GM19099 (cell line): ENCODE data around the gene PPP3CA.

Experiments
- POLR2A ChIP-seq: IDR thresholded peaks from 3 replicates; pipeline ENCODE4 v1.6.1; 2011; ENCODE audit warnings: low read depth; ENCODE audit not compliant: insufficient read length; ENCODE audit errors: extremely low read depth

The PPP3CA gene

DNA sequence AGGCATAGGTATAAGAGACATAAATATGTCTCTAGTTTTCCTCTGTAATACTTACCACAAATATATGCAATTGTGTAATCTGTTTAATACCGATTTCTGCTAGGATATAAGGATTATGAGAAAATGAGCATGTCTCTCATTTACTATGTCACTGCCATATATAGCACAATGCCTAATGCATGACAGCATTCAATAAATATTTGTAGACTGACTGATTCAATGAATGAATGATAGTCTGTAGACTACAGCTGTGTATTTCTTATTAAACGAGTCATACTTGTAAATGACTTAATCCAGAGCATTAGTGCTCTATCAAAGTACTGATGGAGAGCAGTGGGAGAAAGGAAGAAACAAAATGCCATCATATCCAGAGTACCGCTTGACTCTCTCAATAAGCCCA is 175.6 kb downstream of the PPP3CA start:
- no peak for TF ChIP-seq POLR2A

GRCh38 chr4:101169044-101170014 is 178.0 kb downstream of the PPP3CA start:
- TF ChIP-seq POLR2A, result no peak

- TF ChIP-seq POLR2A, result no peak
Observed at GRCh38 chr4:101163936-101164335, 183.4 kb downstream of the PPP3CA start.

DNA sequence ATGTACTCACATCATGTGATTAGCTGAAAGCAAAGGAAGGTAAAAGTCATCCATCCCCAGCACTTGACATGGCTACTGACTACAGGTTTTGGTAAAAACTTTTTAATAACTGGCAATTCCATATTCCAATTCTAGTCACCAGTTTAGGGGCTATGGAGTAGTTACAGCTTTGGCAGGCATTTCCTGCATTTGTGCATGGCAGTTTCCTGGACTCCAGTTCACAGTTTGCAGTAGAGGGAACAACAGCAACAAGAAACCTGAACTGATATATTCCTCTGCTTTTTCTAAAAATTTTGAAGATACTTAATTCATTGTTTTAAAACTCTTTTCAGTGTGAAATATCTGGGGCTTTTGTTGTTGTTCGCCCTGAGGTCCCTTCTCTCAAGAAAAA is 184.3 kb downstream of the PPP3CA start:
- no peak for TF ChIP-seq POLR2A

GRCh38 chr4:101160792-101161592 is 186.3 kb downstream of the PPP3CA start:
- no peak for TF ChIP-seq POLR2A

- no peak for TF ChIP-seq POLR2A
Observed at GRCh38 chr4:101158507-101158906, 188.8 kb downstream of the PPP3CA start.

DNA sequence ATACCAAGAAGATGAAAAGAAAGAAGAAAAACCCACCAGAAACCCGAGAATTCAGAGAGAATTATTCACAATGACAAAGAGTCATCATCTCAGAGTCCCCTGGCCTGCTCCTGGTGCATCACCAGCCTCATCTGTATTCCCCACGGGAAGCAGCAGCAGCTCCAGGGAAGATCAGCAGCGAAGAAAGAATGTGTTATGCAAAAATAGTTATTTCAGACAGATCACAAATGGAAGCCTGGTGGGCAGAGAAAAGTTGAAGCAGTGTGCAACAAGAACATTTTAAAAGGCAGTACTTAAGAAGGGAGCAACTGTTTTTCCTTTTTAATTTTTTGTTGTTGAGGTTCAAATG is 189.2 kb downstream of the PPP3CA start:
- TF ChIP-seq POLR2A, result no peak

DNA sequence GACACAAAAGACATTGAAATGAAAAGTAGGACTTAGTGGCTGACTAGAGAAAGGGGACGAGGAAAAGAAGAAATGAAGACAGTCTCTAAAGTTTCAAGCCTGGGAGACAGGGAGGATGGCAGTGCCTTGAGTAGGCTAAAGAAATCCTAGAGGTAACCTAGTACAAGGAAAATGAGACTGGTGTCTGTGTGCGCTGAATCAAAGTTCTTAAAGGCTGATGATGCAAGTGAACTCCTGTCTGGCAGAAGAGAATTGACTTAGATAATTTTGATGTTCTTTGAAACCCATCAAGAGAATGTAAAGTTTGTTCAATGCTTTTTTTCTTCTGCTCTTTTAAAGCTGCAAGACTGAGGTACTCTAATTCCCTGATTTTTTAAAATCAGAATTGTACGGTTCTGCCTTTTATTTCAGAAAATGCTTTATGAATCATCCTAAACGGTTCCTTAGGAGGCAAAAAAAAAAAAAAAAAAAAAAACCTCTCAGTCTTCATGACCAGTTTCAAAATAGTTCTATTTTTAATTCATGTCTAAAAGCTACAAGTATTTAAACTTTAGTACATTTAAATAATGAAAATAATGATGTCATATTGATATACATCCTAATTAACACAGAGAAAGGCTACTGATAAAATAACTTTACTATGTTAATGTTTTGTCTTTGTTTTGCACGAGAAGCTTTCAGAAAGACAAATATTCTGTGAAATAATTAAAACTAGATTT is 189.8 kb downstream of the PPP3CA start:
- TF ChIP-seq POLR2A, result no peak

DNA sequence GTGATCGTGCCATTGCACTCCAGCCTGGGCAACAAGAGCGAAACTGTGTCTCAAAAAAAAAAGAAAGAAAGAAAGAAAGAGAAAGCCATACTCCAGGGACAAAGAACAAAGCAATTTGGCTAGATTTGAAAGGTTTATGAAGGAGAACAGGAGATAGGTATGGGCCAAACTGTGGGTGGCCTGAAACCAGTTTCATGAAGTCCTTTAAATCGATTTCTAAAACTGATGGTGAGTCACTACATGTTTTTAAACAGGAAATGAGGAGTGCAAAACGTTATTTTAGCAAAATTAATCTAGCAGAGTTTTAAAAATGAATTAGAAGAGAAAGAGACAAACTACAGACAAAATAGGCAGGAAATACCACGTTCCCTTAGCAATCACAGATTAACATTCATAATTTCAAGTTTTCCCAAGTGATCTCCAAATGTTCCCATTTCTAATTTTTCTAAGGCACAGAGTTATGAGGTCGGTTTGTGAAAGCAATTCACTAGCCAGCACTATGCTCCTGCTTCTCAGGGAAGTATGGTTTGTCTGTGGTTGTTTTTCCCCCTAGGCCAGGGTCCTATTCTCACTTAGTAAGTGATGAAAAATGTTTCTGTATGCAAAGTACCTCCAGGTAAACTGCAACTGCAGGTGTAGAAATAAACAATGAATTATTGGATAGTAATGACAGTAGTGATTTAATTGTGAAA is 190.6 kb downstream of the PPP3CA start:
- TF ChIP-seq POLR2A, result no peak

GRCh38 chr4:101155945-101156344 is 191.4 kb downstream of the PPP3CA start:
- no peak for TF ChIP-seq POLR2A

- TF ChIP-seq POLR2A, result no peak
Observed at GRCh38 chr4:101155368-101155767, 192.0 kb downstream of the PPP3CA start.

DNA sequence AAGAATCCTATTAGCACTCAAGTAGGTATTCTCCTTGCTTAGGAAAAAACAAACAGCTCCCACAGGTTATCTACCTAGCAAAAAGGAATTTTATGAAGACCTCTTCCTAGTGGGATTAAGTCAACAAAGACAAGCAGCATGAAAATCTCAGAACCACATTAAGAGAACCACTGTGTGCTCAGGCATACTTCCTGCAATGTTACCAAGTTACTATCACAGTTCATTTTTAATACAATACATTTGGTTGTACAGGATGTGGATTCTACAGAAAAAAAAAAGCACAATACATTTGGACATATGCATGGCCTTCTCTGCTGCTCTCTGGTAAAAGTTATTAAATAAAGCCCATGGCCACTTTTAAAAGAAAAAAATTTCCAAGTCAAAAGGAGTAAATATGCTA is 193.7 kb downstream of the PPP3CA start:
- no peak for TF ChIP-seq POLR2A

DNA sequence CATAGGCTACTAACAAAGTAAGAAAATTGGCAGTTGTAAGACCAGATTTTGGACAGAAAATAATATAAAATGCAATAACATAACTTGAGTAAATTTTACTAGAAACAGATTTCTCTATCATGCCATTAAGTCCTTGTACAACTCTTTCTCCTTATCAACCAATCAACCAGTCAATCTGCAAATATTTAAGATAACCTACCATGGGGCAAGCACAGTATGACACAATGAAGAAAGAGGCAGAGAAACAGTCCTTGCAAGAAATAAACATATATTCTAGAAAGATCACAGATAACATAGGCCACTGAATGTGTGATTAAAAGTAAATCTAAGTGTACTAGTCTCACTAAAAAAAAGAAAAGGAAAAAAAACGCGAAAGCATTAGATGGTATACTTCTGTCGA is 194.8 kb downstream of the PPP3CA start:
- no peak for TF ChIP-seq POLR2A

GRCh38 chr4:101148551-101148950 is 198.8 kb downstream of the PPP3CA start:
- TF ChIP-seq POLR2A, result no peak

- TF ChIP-seq POLR2A, result no peak
Observed at GRCh38 chr4:101147283-101147682, 200.0 kb downstream of the PPP3CA start.
